Measurements from ENCODE around the gene IGFL3.
A peak's percentile ranks its signal among the peaks of the same experiment; 100 is the strongest.
"Not testable (repeated sequence)": the region's sequence is repeated elsewhere in the genome, so short reads cannot be mapped to it uniquely, and the experiment has no call there.

IGFL3 gene

DNA sequence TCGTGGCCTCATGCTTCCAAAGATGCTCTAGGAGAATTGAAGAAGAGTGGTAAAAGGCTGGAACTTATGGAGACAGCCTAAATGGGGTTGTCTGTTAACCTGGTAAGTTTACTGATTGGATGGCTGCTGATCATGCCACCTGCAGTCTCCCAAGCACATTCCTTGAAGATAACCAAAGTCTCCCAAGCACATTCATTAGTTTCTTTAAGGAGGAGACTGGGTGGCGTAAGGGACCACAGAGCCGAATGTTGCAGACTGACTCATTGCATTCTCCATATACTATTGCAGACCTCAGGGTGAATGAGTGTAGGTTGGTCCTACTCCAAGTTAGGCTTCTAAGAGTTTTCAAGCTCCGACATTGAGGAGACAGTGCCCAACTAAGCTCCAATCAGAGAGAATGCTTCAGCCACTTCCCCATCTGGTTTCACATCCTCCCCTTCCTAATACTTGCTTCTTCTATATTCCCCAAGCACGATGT lies at the start of gene IGFL3:
Gene IGFL3 (minus strand): TSS at position 51 of the 478 bp plus-strand sequence. CDS start 39 bp downstream, at position 12.
- no peak for DNase-seq

DNA sequence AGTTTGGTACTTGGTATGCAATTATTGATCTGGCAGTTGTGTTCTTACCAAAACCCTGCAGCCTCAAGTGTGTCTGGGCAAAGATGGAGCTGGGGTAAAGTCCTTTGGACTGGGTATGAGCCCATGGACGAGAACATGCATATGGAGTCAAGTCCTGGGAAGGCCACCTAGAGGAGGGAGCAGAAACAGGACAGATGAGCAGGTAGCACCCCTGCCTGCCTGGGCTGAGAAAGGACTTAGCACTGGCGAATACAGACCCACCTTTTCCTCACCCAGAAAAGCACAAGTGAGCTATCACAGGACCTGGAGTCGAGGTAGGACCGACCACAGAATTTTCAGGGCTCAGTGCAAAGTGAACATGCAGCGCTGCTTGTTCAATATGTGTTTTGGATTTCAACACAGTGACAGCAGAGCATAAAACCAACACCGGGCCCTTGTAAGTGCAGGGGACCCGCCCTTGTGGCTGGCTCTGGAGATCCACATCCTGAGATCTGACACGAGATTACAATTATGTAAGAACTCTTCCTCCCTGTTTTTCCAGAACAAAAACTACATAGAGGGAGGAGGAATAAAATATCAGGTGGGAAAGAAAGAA lies 49.5 kb upstream of the IGFL3 start:
- no peak for DNase-seq

DNA sequence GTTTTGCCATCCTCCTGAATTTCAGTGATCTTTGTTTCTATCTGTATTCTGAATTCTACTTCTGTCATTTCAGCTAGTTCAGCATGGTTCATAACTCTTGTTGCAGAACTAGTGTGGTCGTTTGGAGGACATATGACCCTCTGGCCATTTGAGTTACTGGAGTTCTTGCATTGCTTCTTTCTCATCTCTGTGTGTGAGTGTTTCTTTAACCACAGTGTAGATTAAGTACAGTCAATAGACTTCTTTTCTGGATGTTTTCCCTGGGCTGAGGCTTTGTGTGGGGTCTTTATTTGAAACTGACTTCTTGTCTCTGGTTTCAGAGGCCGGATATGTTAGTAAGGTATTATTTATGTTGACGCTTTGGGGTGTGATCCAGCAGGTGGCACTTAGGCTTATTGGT lies 38.2 kb upstream of the IGFL3 start:
- DNase-seq: no peak

DNA sequence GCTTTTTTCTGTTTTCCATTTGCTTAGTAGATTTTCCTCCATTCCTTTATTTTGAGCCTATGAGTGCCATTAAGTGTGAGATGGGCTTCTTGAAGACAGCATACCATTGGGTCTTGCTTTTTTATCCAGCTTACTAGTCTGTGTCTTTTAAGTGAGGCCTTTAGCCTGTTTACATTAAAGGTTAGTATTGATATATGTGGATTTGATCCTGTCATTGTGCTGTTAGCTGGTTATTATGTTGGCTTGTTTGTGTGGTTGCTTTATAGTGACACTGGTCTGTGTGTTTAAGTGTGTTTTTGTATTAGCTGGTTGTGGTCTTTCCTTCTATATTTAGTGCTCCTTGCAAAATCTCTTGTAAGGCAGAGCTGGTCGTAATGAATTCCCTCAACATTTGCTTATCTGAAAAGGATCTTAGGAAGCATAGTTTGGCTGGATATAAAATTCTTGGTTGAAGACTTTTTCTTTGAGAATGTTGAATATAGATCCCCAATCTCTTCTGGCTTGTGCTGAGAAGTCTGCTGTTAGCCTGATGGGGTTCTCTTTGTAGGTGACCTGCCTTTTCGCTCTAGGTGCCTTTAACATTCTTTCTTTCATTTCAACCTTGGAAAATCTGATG lies 37.3 kb upstream of the IGFL3 start:
- DNase-seq: not testable (repeated sequence)

DNA sequence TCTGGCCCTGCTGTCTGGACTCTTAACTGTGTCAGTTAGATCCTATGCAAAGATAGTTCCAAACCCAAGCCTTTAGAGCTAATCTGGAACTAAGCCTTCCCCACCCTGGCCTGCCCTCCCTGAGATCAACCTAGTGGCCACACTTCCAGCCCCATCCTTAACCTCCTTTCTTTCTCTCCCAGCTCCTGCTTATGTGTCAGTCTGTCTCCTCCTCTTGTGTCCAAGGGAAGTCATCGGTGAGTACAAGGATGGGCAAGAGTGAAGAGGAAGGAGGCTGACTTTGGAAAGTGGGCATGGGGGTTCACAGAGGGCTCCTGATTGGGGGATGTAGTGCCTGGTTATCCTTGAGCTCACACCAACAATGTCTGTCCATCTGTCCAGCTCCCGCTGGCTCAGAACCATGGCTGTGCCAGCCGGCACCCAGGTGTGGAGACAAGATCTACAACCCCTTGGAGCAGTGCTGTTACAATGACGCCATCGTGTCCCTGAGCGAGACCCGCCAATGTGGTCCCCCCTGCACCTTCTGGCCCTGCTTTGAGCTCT lies 35.8 kb upstream of the IGFL3 start:
- DNase-seq: no peak

DNA sequence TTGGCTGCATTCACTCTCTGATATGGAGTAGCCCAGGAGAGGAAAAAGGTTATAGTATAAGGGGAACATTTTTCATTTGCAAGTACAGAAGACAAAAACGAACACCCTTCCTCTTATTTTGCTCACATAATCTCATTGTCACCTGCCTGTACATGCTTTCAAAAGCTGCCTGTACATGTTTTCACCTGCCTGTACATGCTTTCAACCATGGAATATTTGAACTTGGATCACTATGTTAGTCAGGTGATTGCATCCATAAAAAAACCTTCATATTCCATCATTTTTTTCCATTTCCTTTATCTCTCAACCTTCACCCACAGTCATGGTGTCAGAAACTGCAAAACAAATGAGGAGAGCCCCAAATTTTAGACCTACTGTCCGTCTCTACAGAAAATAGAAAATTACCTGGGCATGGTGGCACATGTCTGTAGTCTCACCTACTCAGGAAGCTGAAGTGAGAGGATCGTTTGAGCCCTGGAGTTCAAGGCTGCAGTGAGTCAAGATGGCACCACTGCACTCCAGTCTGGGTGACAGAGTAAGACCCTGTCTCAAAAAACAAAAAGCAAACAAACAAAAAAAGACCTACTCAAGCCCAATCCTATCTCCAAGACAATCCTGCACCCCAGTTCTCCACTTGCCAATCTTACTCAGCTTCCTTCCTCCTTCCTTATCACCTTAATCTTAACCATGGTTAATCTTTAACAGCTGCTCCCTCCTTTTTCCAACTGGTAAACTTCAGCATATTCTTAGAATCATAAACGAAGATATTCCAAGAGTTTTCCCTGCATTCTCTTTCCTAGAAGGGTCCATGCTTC lies 35.1 kb upstream of the IGFL3 start:
- no peak for DNase-seq

DNA sequence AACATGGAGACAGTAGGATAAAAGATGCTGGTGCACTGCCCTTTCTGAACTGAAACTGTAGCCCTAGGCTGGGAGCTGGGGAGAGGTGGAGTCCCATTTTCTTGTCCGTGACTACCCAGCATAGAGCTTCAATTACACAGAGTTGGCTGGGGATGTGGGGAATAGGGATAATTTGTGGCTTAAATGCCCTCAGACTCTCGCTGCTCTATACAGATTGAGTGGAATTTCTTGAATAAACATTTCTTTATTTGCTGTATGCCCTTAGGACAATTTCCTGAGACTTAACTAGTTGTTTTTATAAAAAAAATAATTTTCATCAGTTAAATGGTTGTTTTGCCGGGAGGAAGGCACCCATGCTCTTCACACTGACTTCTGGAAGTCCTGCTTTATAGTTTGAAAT lies 30.7 kb upstream of the IGFL3 start:
- DNase-seq: no peak

DNA sequence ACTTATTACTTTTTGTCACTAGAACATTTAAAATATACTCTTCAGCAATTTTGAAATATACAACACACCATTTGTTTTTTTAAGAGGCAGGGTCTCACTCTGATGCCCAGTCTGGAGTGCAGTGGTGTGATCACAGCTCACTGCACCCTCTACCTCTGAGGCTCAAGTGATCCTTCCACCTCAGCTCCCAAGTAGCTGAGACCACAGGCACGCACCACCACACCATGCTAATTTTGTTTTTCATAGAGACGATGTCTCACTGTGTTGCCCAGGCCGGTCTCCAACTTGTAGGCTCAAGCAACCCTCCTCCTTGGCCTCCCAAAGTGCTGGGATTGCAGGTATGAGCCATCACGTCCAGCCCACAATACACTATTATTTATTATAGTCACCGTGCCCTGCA lies 26.1 kb upstream of the IGFL3 start:
- DNase-seq: no peak

DNA sequence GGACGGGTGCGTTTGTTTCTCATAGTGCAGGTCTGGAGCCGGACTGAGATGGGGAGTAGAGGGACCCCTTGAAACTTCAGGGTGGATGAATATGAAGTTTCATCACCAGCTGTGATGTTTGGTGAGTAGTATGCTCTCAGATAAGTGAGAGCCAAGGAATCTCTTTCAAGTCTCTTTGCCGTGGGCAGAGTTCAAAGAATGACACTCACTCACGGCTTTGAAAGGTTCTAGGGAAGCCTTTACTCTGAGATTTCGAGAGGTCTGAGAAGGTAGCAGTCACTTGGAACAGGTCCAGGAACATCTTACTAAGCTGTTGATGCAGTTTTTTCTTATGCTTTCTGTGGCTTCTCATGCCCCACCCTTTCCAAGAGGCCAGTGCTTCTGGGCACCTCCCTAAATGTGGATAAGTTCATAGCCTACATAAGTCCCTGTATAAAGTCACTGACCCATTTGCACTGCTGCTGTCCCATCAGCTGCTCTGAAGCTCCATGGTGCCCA lies 23.4 kb upstream of the IGFL3 start, which contains the start of gene IGFL2:
Gene IGFL2 (plus strand): TSS at position 448 of the 498 bp plus-strand sequence. CDS start 41 bp downstream, at position 489.
- DNase-seq: peak; percentile 31

DNA sequence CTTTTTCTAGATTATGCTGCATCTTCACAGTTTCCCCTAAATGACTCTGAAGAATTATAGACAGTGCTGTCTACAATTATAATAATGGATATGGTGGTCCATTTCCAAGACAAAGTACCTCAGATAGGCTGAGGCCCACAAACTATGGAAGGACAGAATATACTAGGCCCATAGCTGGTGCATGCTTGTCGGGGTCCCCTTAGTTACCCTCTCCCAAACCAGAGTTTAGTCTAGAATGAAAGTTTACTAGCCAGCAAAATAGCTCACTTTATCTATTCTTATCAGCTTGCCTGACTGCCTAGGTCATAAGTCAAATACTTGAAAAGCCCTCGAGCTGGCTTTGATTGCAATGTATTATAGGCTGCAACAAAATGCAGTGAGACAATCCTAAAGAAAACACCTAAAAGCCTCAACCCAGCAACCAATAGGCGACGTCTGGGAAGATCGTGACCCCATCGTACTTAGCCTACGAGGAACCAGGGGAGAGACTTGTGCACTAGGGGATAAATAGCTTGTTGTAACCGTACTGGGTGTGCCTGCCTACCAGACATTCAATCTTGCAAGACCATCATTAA lies 22.8 kb upstream of the IGFL3 start:
- no peak for DNase-seq

DNA sequence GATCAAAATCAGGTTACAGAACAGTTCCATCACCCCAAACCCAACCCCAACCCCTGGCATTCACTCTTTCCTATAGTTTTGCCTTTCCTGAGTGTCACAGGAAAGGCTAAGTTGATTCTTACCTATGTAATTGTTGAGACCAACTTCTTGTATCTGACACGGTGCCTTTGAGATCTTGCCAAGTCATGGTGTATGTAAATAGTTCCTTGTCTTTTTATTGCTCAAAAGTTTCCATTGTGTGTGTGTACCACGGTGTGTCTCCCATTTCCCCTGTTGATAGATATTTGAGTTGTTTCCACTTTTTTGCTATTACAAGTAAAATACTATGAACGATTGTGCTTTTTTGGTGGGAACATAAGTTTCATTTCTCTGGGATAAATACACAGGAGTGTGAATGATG lies 20.3 kb upstream of the IGFL3 start:
- no peak for DNase-seq

DNA sequence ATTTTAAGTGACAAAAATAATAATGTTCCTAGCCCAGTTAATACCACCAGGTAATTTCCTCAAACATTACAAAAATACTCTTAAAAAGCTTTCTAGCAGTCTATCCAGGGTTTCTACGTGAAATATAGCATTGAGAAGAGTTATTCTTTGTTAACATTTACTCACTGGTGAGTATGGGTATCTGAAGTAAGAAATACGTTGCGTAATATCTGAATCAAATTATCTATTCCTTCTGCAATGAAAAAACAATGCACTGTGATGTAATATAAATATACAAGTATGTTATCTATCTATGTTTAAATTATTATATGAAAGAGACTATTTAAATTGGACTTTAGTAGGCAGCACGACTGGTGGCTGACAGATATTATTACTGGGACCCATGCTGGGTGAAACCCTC lies 17.8 kb upstream of the IGFL3 start:
- DNase-seq: no peak

DNA sequence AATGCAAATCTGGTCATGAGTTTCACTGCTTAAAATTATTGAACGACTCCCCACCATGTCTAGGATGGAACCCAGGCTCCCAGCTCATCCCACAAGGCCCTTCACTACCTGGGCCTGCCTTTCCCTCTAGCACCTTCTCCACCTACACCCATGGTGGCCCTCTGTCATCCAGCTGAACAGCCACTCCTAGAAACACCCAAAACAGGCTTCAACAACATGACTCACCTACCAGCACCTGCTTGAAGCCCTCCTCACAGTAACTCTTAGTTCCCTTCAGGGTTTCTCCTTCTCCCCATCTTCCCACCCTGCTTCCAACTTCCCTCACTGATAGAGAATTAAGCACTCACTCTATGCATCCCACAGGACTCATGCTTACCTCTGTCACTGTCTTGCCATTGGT lies 16.9 kb upstream of the IGFL3 start:
- DNase-seq: no peak

DNA sequence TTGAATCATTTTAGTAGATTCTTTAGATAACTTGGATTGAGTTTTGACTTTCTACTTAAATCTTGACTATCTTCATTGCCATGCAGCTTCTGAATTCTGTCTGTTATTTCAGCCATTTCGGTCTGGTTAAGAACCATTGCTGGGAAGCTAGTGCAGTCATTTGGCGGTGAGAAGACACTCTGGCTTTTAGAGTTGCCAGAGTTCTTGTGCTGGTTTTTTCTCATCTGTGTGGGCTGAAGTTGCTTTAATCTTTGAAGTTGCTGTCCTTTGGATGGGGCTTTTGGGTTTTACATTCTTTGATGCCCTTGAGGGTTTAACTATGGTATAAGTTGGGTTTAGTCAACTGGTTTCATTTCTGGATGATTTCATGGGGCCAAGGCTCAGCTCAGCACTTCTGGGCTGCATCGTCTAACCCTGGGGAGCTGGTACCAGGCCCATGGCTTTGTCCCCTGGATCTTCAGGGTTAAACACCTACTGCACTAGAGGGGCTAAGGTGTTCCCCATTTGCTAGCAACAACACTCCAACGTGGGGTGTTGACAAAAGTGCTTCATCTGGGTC lies 13.5 kb upstream of the IGFL3 start:
- DNase-seq: no peak

DNA sequence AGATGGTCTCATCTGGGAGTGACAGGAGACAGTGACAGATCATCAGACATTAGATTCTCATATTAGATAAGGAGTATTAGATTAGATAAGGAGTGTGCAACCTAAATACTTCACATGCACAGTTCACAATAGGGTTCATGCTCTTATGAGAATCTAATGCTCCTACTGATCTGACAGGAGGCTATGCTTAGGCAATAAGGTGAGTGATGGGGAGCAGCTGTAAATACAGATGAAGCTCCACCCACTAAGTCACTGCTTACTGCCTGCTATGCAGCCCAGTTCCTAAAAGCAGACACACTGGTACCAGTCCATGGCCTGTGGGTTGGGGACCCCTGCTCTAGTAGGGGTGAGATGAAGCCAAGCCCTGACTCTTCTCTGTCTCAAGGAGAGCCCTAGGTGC lies 10.0 kb upstream of the IGFL3 start:
- DNase-seq: no peak

DNA sequence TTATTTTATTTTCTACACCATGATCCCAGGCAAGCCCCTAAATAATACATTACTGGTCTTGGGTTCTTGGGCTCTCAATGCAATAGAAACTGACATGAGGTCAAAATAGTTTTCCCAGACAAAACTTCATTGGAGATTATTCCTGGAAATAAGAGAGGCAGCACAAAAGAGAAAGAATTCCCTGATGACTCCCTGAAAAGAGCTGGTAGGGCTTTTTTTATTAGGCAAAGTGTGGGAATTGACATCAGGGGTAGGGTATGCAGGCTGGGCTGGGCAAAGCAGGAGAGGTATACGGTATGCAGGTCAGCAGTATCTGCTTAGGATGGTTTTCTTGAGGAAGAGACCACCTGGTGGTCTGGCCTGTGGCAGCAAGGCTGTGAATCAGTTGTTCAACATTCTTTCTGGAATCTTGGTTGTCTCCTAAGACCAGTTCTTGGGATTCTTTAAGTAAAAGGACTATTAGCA lies 9.3 kb upstream of the IGFL3 start:
- DNase-seq: no peak

DNA sequence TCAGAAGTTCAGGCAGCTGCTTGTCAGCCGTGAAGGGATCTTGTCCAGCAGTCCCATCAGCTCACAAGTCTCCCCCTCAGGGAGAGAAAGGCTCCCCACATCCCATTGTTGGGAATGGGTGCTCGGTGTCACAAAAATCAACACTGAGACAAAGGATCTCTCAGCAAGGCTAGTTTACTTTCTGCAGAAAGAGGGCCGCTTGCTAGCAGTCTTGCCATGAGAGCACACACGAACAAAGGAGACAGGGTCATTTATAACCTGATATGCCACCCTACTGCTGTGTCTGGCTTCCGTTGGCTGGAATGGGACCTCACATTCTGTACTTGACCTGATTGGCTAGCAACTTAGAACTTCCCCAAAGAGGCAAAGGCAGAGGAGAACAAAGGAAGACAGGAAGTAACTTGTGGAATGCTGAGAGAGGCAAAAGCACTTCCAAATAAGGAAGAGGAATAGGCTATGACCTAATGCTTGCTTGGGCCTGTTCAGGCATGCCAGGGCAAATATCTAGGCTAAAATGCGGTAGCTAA lies 8.7 kb upstream of the IGFL3 start:
- peak; percentile 75 for DNase-seq

DNA sequence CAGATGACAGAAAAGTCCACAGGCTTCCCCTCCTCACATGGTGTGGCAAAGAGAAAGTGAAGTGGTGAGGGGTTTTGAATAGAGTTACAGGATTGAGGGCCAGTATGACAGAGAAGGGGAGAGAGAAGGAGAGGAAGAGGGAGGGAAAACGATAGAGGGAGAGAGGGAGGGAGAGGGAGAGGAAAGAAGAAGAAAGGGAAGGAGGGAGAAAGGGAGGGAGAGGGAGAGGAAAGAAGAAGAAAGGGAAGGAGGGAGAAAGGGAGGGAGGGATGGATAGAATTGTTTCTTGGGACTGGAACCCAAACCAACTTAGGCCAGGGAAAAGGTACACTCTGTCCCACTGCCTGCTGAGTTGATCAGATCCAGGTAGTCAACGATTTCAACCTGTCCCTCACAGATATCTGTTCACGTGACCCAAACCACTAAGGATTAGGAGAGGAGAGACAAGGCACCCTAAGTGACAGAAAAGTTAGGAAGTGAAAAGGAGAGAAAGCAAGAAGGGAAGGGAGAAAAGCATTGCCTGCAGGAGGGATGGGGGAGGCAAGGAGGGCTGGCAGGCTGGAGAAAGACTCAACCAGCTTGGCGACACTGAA lies 8.1 kb upstream of the IGFL3 start:
- DNase-seq: no peak

DNA sequence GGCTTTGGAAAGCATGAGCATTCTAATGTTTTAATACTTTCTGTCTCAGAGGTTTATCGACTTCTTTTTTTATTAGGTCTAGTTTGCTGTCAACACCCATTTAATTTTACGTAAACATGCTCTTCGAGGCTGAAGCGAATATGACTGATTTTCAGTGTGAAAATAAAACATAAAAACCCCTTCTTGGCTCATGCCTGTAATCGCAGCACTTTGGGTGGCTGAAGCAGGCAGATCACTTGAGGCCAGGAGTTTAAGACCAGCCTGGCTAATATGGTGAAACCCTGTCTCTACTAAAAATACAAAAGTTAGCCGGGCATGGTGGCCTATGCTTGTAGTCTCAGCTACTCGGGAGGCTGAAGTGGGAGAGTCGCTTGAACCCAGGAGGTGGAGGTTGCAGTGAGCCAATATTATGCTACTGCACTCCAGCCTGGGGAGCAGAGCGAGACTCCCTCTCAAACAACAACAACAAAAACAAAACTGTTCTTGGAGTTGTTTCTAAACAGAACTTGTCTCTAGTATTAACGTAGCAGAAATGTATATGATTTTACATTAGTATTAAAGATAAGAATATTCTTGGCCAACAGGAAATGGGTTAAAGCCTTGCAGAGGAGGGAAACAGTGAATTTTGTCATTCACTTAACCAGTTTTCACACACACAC lies 7.1 kb upstream of the IGFL3 start:
- DNase-seq: no peak

DNA sequence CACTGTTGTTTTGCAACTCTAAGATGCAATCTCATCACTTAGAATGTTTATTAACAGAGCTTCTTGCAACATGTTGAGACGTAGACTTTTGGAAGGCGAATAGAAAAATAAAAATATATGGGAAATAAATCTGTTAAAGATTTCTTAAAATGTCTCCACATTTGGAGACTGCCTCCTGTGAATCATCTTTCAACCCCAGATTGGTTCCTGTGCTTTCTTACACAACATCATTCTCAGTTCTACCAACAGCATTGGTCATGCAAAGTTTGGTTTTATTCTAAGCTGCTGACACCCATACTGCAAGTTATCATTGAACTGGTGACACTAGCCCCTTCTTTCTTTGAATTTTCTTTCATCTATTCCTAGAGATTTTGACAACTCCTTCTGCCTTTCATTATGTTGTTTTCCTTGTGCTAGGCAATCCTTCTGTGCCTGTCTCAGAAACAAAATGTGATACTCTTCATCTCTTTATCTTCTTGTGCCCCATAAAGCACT lies 1.6 kb upstream of the IGFL3 start:
- no peak for DNase-seq

DNA sequence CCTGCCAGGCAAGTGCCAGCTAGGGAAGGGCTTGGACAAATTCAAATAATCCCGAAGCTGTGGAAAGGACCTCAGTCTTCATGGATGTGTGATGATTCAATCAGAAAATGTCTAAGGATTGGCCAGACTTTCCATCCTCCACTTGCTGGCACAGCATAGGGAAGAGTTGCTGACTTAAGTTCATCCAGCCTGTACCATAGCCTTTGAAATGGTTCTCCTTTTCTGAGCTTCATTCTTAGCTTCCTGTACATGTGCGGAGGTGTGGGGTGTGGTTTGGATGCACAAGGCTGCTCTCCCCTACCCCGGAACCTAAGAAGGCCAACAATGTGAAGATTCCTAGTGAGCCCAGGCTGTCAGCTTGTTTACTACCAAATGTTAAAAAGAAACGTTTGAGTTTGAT lies 959 bp upstream of the IGFL3 start:
- no peak for DNase-seq
